K562 (cell line): ENCODE data around the gene TMEM242. TPM values are rescaled to one million over a fixed set of nuclear protein-coding genes. Genes with fewer than 3 reads are reported as not detected.

ENCODE experiments used
- ATAC-seq: fragments of 200-7000 bp; cut with Tn5 transposase; 3 replicates; pipeline ENCODE4 v1.9.1; 2020; ENCODE audit warnings: moderate library complexity
- BruUV-seq: library from RNA; stranded (reverse); fragments of 400-500 nt; replicated peaks from 2 replicates; lab custom pipeline; 2021; lab: Mats Ljungman, UMichigan
- CTCF ChIA-PET: fragments of 300-600 bp; formaldehyde crosslinking; extraction: SDS; loops from one replicate; lab custom pipeline; 2021; ENCODE audit warnings: low intra/inter-chr PET ratio; lab: Yijun Ruan, JAX
- POLR2A ChIA-PET: fragments of 300-600, 350-650 bp; sonication (Branson Sonifier 250); formaldehyde crosslinking; extraction: SDS; loops from one replicate; lab custom pipeline; 2021; ENCODE audit warnings: antibody characterized with exemption, inconsistent platforms; lab: Yijun Ruan, JAX
- DNase-seq, 4 experiments: peaks; one replicate each; pipeline versions ENCODE4 v3.0.0 to v3.0.0-alpha.2; 2011 to 2018; ENCODE audit warnings: low spot score in 3 of 4, mixed read lengths in 3 of 4; ENCODE audit errors: extremely low read depth in 1 of 4
- FAIRE-seq: peaks from 2 replicates; lab custom pipeline; 2011; peaks lifted over from hg19 to GRCh38; lab: Jason Lieb, UNC
- H2AFZ ChIP-seq: 2 replicates; pipeline ENCODE4 v1.6.0; 2011; ENCODE audit warnings: low read depth, low read length, control low read depth, inconsistent platforms
- H3K27ac ChIP-seq: fragments of 200-600 bp; 3 replicates; pipeline ENCODE4 v1.8.0; 2011; ENCODE audit warnings: low read depth, mild to moderate bottlenecking, control low read depth, inconsistent platforms, low read length, moderate library complexity, mixed read lengths; ENCODE audit errors: extremely low read depth
- H3K27me3 ChIP-seq, 2 experiments: fragments of 300-600 bp in 1 of 2; 2 replicates in 1 of 2; 3 replicates in 1 of 2; pipeline versions ENCODE4 v1.6.0 to v1.8.0; 2011; ENCODE audit warnings: inconsistent platforms in 2 of 2, low read length in 2 of 2, mild to moderate bottlenecking in 1 of 2, mixed read lengths in 1 of 2, moderate library complexity in 1 of 2; ENCODE audit not compliant: control insufficient read depth in 2 of 2, insufficient read depth in 2 of 2
- H3K36me3 ChIP-seq: fragments of 300-600 bp; 3 replicates; pipeline ENCODE4 v1.8.0; 2011; ENCODE audit warnings: mild to moderate bottlenecking, low read length, inconsistent platforms; ENCODE audit not compliant: control insufficient read depth, insufficient read depth
- H3K4me1 ChIP-seq, 2 experiments: fragments of 200-600 bp in 1 of 2; replicated peaks in 1 of 2; 2 replicates in 1 of 2; 3 replicates in 1 of 2; pipeline versions ENCODE4 v1.5.1 to v1.8.0; 2011; ENCODE audit warnings: inconsistent platforms in 2 of 2, low read length in 2 of 2, mild to moderate bottlenecking in 1 of 2, mixed read lengths in 1 of 2, moderate library complexity in 1 of 2; ENCODE audit not compliant: control insufficient read depth in 2 of 2, insufficient read depth in 2 of 2
- H3K4me2 ChIP-seq: 2 replicates; pipeline ENCODE4 v1.6.1; 2011; ENCODE audit warnings: low read length, control low read depth, inconsistent platforms, mixed read lengths; ENCODE audit not compliant: insufficient read depth
- H3K4me3 ChIP-seq: fragments of 200-600 bp; sonication (generic), shearing (Covaris generic); 2 replicates; pipeline ENCODE4 v1.5.1; 2016; ENCODE audit warnings: control low read depth, inconsistent platforms
- H3K79me2 ChIP-seq: fragments of 200-600 bp; 3 replicates; pipeline ENCODE4 v1.8.0; 2011; ENCODE audit warnings: low read length, inconsistent platforms; ENCODE audit not compliant: control insufficient read depth, insufficient read depth
- H3K9ac ChIP-seq, 2 experiments: 2 replicates each; pipeline versions ENCODE4 v1.6.0 to v1.6.1; 2011; ENCODE audit warnings: low read depth in 2 of 2, low read length in 2 of 2, control low read depth in 1 of 2, inconsistent platforms in 1 of 2, mild to moderate bottlenecking in 1 of 2, mixed read lengths in 1 of 2; ENCODE audit not compliant: insufficient read depth in 1 of 2
- H3K9me1 ChIP-seq: one replicate; pipeline ENCODE4 v1.6.0; 2011; ENCODE audit warnings: inconsistent platforms, mild to moderate bottlenecking, low read length, moderate library complexity; ENCODE audit not compliant: control insufficient read depth, insufficient read depth
- H3K9me3 ChIP-seq: replicated peaks from 2 replicates; pipeline ENCODE4 v1.5.1; 2011; ENCODE audit warnings: low read depth, low read length, inconsistent platforms; ENCODE audit not compliant: control insufficient read depth, insufficient read depth
- H4K20me1 ChIP-seq: replicated peaks from 2 replicates; pipeline ENCODE4 v1.6.1; 2011; ENCODE audit warnings: low read length, inconsistent platforms, mixed read lengths; ENCODE audit not compliant: control insufficient read depth, insufficient read depth
- BCL6 ChIP-seq: fragments of 250-450 bp; sonication (Bioruptor Pico); IDR thresholded peaks from 2 replicates; pipeline ENCODE4 v1.4.0; 2020
- CEBPG ChIP-seq, 3 experiments: fragments of 200-800 bp in 1 of 3; sonication (Bioruptor generic) in 1 of 3; sonication (generic) in 1 of 3; formaldehyde crosslinking in 1 of 3; IDR thresholded peaks in 2 of 3; conservative IDR thresholded peaks in 1 of 3; 2 replicates each; pipeline versions ENCODE4 v1.6.1 to v1.8.0; 2016 to 2022; ENCODE audit warnings: missing compliant biosample characterization in 2 of 3, missing genetic modification characterization in 2 of 3, mild to moderate bottlenecking in 1 of 3, missing genetic modification reagents in 1 of 3
- CREB3 ChIP-seq: fragments of 450-650 bp; conservative IDR thresholded peaks from 2 replicates; pipeline ENCODE4 v1.6.1; 2016; ENCODE audit warnings: missing genetic modification characterization, low read depth, mild to moderate bottlenecking, missing compliant biosample characterization, moderate library complexity
- HMGXB4 ChIP-seq: sonication (generic); formaldehyde crosslinking; IDR thresholded peaks from 2 replicates; pipeline ENCODE4 v1.8.1; 2023; ENCODE audit warnings: mild to moderate bottlenecking, missing genetic modification reagents
- PRMT5 ChIP-seq: sonication (generic); formaldehyde crosslinking; IDR thresholded peaks from 2 replicates; pipeline ENCODE4 v1.5.0; 2020; ENCODE audit warnings: missing genetic modification reagents
- STAT6 ChIP-seq: sonication (generic); formaldehyde crosslinking; IDR thresholded peaks from 2 replicates; pipeline ENCODE4 v1.8.1; 2023; ENCODE audit warnings: mild to moderate bottlenecking, missing genetic modification reagents
- TOE1 ChIP-seq, 2 experiments: fragments of 450-650 bp in 1 of 2; sonication (generic) in 1 of 2; formaldehyde crosslinking in 1 of 2; IDR thresholded peaks; 2 replicates each; pipeline versions ENCODE4 v1.7.1 to v1.8.0; 2016 to 2022; ENCODE audit warnings: borderline replicate concordance in 2 of 2, mild to moderate bottlenecking in 2 of 2, antibody characterized with exemption in 1 of 2, inconsistent platforms in 1 of 2, low read depth in 1 of 2, missing genetic modification reagents in 1 of 2, moderate library complexity in 1 of 2
- ZBTB7A ChIP-seq: IDR thresholded peaks from 2 replicates; pipeline ENCODE4 v1.6.1; 2011; ENCODE audit warnings: low read depth, mild to moderate bottlenecking, low read length, moderate library complexity, borderline replicate concordance; ENCODE audit not compliant: control insufficient read depth
- ZHX1 ChIP-seq: fragments of 150-350 bp; conservative IDR thresholded peaks from 2 replicates; pipeline ENCODE4 v1.6.1; 2014; ENCODE audit warnings: low read length
- ZNF324 ChIP-seq: fragments of 250-450 bp; sonication (Bioruptor Pico); IDR thresholded peaks from 2 replicates; pipeline ENCODE4 v1.4.0; 2020; ENCODE audit warnings: mild to moderate bottlenecking
- ZNF445 ChIP-seq: fragments of 250-450 bp; sonication (Bioruptor Pico); IDR thresholded peaks from 2 replicates; pipeline ENCODE4 v1.4.0; 2020; ENCODE audit warnings: low read depth, mild to moderate bottlenecking, moderate library complexity
- whole genome bisulfite sequencing: fragments of 100-300 bp; shearing (Covaris generic); methylation state at CpG from one replicate; pipeline ENCODE4 v1.1.6; 2016; ENCODE audit warnings: low coverage, mixed read lengths; ENCODE audit not compliant: insufficient coverage; ENCODE audit errors: missing lambda C conversion rate; 5-methylcytosine and 5-hydroxymethylcytosine counted together
- in situ Hi-C: fragments of 300-500 bp; cut with MboI; formaldehyde crosslinking; loops from 4 replicates; pipeline ENCODE4 v1.15.0; 2018; ENCODE audit warnings: inconsistent platforms, mixed read lengths
- intact Hi-C: fragments of 100-400 bp; cut with micrococcal nuclease; formaldehyde crosslinking; loops from 2 replicates; pipeline ENCODE4 v1.14.2; 2022
- polyA plus RNA-seq, 8 experiments: library from polyadenylated mRNA; depleted of rRNA in 4 of 8; stranded (reverse) in 5 of 8; unstranded in 3 of 8; fragments of >200 nt; fragmentation: Nextera tagmentation in 2 of 8; fragmentation: Illumina TruSeq in 1 of 8; extraction: Ambion mirVana in 2 of 8; extraction: Trizol in 1 of 8; gene quantifications; 2 replicates each; pipeline versions ENCODE4 v1.2.1 to v1.2.3, GENCODE V29; 2011 to 2014; ENCODE audit warnings: inconsistent platforms in 1 of 8, missing spikeins in 1 of 8
- total RNA-seq, 7 experiments: library from RNA; depleted of rRNA in 6 of 7; stranded (reverse); fragments of >200 nt in 6 of 7; fragmentation: Illumina TruSeq in 2 of 7; extraction: Trizol in 2 of 7; gene quantifications; 2 replicates each; pipeline versions ENCODE4 v1.2.1 to v1.2.3, GENCODE V29; 2011 to 2021; ENCODE audit warnings: low replicate concordance in 1 of 7

TMEM242 gene
- total and polyA plus RNA-seq, 9 of the 15 experiments (the other 6 are each of a cell fraction or from before 2014, with no cell fraction given) = 9.5 to 35.3 (median 16.5) TPM

GRCh38 chr6:157263146-157263545, 60.2 kb downstream of the TMEM242 start:
- no peak for TF ChIP-seq ZNF324 (CRISPR knock-in tag)
- TF ChIP-seq ZNF445 (CRISPR knock-in tag) = no peak
- TF ChIP-seq ZHX1 = no peak
- TF ChIP-seq STAT6 (CRISPR knock-in tag) = no peak
- TF ChIP-seq PRMT5 (CRISPR knock-in tag) = no peak
- TF ChIP-seq BCL6 (CRISPR knock-in tag) = no peak
- TF ChIP-seq TOE1 (IDR thresholded peaks at IDR 0.05; ENCODE audit: borderline replicate concordance) = no peak
- no peak for TF ChIP-seq TOE1 (CRISPR knock-in tag; IDR thresholded peaks at IDR 0.05; ENCODE audit: borderline replicate concordance, low read depth)
- TF ChIP-seq ZBTB7A = no peak
- no peak for TF ChIP-seq CEBPG (CRISPR knock-in tag; IDR thresholded peaks at IDR 0.05)
- no peak for TF ChIP-seq CEBPG (tag; conservative IDR thresholded peaks at IDR 0.05 in 1 of 2, IDR thresholded peaks at IDR 0.05 in 1 of 2)
- no peak for TF ChIP-seq CREB3
- TF ChIP-seq HMGXB4 = no peak
- Histone ChIP-seq H3K27ac (no peak overlapping the region), H3K36me3 (no peaks in the 10 kb centered on the region), H3K4me2 (no peak overlapping the region), H3K79me2 (no peaks in the 10 kb centered on the region), H4K20me1 (no peaks in the 10 kb centered on the region), H2AFZ (no peak overlapping the region), H3K27me3 (peaks cover 51 to 78% of the 10 kb centered on the region in 2 experiments), H3K9me3 (no peaks in the 10 kb centered on the region), H3K4me3 (no peak overlapping the region), H3K9me1 (no peaks in the 10 kb centered on the region), H3K4me1 (peaks cover 0 to 19% of the 10 kb centered on the region in 2 experiments; a peak in 1 of 5 replicates), H3K9ac (no peak overlapping the region)
- CTCF ChIA-PET = no interaction called here
- ATAC-seq (no peak), FAIRE-seq (no peak), DNase-seq (no peak)
- in situ Hi-C loops = no loop called here
- BruUV-seq = no TSS peak
- WGBS = 18% methylated on average over 5 of the region's 5 CpGs
- POLR2A ChIA-PET = interaction anchor here (0.6 to 1.2 kb wide), 4 partner anchors 13 to 89 kb away, joined by 3 to 4 read pairs (median 3); no protein-coding TSS in a partner anchor
- intact Hi-C loops = no loop called here
